Measurements from ENCODE around the gene FAM32A.

FAM32A gene

DNA sequence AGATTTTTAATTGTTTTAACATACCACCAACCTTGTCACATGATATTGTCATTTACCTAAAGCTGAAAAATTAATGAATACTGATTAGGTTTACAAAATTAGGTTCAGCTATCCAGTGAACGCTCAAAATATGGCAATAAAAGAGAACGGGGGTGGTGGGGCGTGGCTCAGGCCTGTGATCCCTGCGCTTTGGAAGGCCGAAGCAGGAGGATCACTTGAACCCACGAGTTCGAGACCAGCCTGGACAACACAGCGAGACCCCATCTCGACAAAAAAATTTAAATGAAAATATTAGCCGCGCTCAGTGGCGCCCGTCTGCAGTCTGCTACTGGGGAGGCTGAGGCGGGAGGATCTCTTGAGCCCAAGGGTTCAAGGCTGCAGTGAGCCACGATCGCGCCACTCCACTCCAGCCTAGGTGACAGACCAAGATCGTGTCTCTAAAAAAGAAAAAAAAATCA, 516 bp upstream of the FAM32A start:
- no peak for DNase-seq (ENCODE audit: insufficient read length, low spot score)
- no peak for TF ChIP-seq POU2F2 (IDR thresholded peaks at IDR 0.05; ENCODE audit: low read depth, low read length)
- TF ChIP-seq SPI1 (IDR thresholded peaks at IDR 0.05; ENCODE audit: low read depth, low read length), result no peak
- TF ChIP-seq TAF1 (IDR thresholded peaks at IDR 0.05; ENCODE audit: low read depth, low read length), result no peak
- no peak for TF ChIP-seq POLR2AphosphoS5 (IDR thresholded peaks at IDR 0.05; ENCODE audit: low read depth, low read length)
- no peak for TF ChIP-seq POLR2A (IDR thresholded peaks at IDR 0.05; ENCODE audit: low read depth, low read length)
- no peak for TF ChIP-seq PAX5 (IDR thresholded peaks at IDR 0.05; ENCODE audit: insufficient read depth, low read length, severe bottlenecking)

DNA sequence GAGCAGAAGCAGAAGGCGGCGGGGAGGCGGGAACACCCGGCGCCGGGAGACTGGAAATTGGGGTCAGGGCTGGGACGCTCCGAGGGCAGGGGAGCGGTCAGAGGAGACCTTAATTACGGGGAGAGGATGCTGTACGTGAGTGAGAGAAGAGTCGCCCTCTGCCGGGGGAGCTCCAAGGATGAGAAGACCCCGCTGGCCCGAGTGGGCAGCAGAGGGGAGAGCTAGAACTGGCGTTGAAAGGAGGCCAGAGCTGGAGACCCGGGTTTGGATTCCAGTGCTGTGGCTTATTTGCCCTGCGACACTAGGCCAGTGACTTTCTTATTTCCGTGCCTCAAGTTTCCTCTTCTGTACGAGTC, 536 bp downstream of the FAM32A start:
- TF ChIP-seq POU2F2 (IDR thresholded peaks at IDR 0.05; ENCODE audit: low read depth, low read length) (no peak), POLR2AphosphoS5 (IDR thresholded peaks at IDR 0.05; ENCODE audit: low read depth, low read length) (no peak), POLR2A (IDR thresholded peaks at IDR 0.05; ENCODE audit: low read depth, low read length) (no peak), PAX5 (IDR thresholded peaks at IDR 0.05; ENCODE audit: insufficient read depth, low read length, severe bottlenecking) (no peak), TAF1 (IDR thresholded peaks at IDR 0.05; ENCODE audit: low read depth, low read length) (no peak), SPI1 (IDR thresholded peaks at IDR 0.05; ENCODE audit: low read depth, low read length) (no peak)
- DNase-seq (ENCODE audit: insufficient read length, low spot score) (no peak), FAIRE-seq (peak; percentile 50)

More for the DNA sequence above, 516 bp upstream of the FAM32A start:
- no peak for FAIRE-seq

DNA sequence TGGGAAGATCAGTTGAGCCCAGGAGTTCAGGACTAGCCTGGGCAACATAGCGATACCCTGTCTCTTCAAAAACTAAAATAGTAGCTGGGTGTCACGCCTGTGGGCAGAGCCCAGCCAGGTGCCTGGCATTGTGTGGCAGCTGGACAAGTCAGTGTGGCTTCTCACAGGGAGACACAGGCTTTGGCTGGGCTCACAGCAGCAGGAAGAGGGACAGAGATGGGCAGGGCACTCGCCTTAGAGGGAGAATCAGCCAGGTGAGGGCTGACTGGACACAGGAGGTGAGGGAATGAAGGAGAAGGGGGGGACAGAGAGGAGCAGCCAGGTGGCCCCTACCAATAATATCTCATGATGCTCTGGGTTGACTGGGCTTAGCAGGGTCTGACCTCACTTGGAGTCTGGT, 3.3 kb downstream of the FAM32A start:
- no peak for DNase-seq (ENCODE audit: insufficient read length, low spot score)
- no peak for FAIRE-seq
- TF ChIP-seq POLR2A (IDR thresholded peaks at IDR 0.05; ENCODE audit: low read depth, low read length), result no peak
- TF ChIP-seq POU2F2 (IDR thresholded peaks at IDR 0.05; ENCODE audit: low read depth, low read length), result no peak
- no peak for TF ChIP-seq TAF1 (IDR thresholded peaks at IDR 0.05; ENCODE audit: low read depth, low read length)
- TF ChIP-seq PAX5 (IDR thresholded peaks at IDR 0.05; ENCODE audit: insufficient read depth, low read length, severe bottlenecking), result no peak
- TF ChIP-seq SPI1 (IDR thresholded peaks at IDR 0.05; ENCODE audit: low read depth, low read length), result no peak
- TF ChIP-seq POLR2AphosphoS5 (IDR thresholded peaks at IDR 0.05; ENCODE audit: low read depth, low read length), result no peak

DNA sequence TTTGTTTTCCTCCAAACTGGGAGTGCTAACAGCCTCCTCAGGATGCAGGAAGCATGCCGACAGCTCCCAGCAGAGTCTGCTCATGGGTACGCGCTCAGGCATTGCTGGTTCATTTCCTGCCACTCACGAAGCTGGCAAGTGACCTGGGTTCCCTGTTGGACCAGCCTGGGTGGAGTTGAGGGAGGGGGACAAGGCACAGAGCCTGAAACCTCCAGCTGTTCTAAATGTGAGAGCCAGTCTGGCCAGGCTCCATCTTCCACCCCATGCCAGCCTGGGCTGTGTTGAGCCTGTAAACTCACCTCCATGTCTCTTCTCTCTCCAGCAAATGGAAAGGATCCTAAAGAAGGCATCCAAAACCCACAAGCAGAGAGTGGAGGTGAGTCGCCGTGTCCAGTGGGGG, 5.0 kb downstream of the FAM32A start:
- no peak for TF ChIP-seq SPI1 (IDR thresholded peaks at IDR 0.05; ENCODE audit: low read depth, low read length)
- no peak for TF ChIP-seq POU2F2 (IDR thresholded peaks at IDR 0.05; ENCODE audit: low read depth, low read length)
- TF ChIP-seq POLR2AphosphoS5 (IDR thresholded peaks at IDR 0.05; ENCODE audit: low read depth, low read length), result no peak
- TF ChIP-seq PAX5 (IDR thresholded peaks at IDR 0.05; ENCODE audit: insufficient read depth, low read length, severe bottlenecking), result no peak
- TF ChIP-seq POLR2A (IDR thresholded peaks at IDR 0.05; ENCODE audit: low read depth, low read length), result no peak
- TF ChIP-seq TAF1 (IDR thresholded peaks at IDR 0.05; ENCODE audit: low read depth, low read length), result no peak

DNA sequence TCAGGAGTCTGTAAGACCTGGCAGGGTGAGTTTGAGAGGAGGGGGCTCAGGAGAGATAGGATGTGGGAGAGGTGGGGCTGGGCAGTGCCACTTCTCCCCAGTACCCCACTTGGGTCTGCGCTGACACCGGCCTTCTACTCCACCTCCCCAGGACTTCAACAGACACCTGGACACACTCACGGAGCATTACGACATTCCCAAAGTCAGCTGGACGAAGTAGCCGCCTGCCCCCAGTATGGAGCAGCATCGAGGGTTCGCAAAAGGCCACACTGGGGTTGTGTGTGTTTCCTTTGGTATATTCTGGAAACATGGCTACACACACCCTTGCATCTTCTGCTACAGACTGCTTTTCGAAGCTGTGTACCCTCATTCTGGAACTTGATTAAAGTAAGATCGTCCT, 5.5 kb downstream of the FAM32A start:
- FAIRE-seq (no peak), DNase-seq (ENCODE audit: insufficient read length, low spot score) (no peak)
- TF ChIP-seq PAX5 (IDR thresholded peaks at IDR 0.05; ENCODE audit: insufficient read depth, low read length, severe bottlenecking), result no peak
- TF ChIP-seq POU2F2 (IDR thresholded peaks at IDR 0.05; ENCODE audit: low read depth, low read length), result no peak
- TF ChIP-seq POLR2AphosphoS5 (IDR thresholded peaks at IDR 0.05; ENCODE audit: low read depth, low read length), result no peak
- TF ChIP-seq POLR2A (IDR thresholded peaks at IDR 0.05; ENCODE audit: low read depth, low read length), result no peak
- no peak for TF ChIP-seq SPI1 (IDR thresholded peaks at IDR 0.05; ENCODE audit: low read depth, low read length)
- no peak for TF ChIP-seq TAF1 (IDR thresholded peaks at IDR 0.05; ENCODE audit: low read depth, low read length)

More for the DNA sequence above, 5.0 kb downstream of the FAM32A start:
- DNase-seq (ENCODE audit: insufficient read length, low spot score) (no peak), FAIRE-seq (no peak)

DNA sequence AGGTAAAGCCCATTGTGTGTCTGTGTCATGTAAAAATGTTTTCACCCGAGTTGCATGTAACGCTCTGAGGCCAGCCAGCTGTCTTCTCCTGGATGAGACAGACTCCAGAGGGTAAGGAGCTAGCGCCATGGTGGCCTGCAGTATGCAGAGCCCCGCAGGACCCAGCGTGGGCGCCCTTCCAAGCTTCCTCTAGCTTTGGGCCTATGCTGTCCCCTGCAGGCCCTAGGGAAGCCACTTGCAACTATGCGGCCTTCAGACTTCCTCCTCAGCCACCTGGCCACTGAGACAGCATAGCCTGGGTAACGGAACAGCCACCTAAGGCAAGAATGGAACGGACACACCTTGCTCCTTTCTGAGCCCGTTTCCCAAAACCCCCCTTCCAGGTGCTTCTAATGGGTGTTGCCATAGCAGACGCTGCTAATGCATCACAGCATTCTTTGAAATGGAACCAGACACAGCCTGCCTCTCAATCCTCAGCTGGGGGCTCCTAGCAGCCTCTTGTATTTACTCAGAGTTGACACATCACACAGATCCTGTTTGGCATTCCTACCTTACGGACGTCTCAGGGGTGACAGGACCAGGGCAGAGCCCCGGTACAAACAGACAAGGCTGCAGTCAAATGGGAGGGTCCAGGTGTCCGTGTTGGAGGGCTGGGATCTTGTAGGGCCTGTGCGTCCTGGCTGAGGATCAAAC, 6.2 kb downstream of the FAM32A start:
- no peak for DNase-seq (ENCODE audit: insufficient read length, low spot score)

DNA sequence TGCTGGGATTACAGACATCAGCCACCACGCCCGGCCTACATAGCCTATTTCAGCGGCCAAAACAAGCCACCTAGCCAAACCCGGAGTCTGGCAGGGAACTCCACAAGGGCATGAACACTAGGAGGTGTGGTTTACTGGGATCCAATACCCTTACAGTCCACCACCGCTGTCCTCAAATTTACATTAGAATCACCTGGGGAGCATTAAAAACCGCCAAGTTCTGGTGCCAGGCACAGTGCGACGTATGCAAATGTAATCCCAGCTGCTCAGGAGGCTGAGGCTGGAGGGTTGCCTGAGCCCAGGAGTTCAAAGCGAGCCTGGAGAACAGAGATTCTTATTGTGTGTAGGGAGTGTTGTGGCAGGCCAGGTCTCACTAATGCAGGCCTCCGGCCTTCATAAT, 8.3 kb downstream of the FAM32A start:
- TF ChIP-seq POU2F2 (IDR thresholded peaks at IDR 0.05; ENCODE audit: low read depth, low read length), result no peak
- TF ChIP-seq SPI1 (IDR thresholded peaks at IDR 0.05; ENCODE audit: low read depth, low read length), result no peak
- no peak for TF ChIP-seq POLR2AphosphoS5 (IDR thresholded peaks at IDR 0.05; ENCODE audit: low read depth, low read length)
- TF ChIP-seq PAX5 (IDR thresholded peaks at IDR 0.05; ENCODE audit: insufficient read depth, low read length, severe bottlenecking), result no peak
- DNase-seq (ENCODE audit: insufficient read length, low spot score) (no peak), FAIRE-seq (no peak)

More for the DNA sequence above, 6.2 kb downstream of the FAM32A start:
- no peak for FAIRE-seq
- TF ChIP-seq PAX5 (IDR thresholded peaks at IDR 0.05; ENCODE audit: insufficient read depth, low read length, severe bottlenecking), result no peak
- TF ChIP-seq TAF1 (IDR thresholded peaks at IDR 0.05; ENCODE audit: low read depth, low read length), result no peak
- no peak for TF ChIP-seq POLR2AphosphoS5 (IDR thresholded peaks at IDR 0.05; ENCODE audit: low read depth, low read length)
- TF ChIP-seq SPI1 (IDR thresholded peaks at IDR 0.05; ENCODE audit: low read depth, low read length), result no peak
- no peak for TF ChIP-seq POU2F2 (IDR thresholded peaks at IDR 0.05; ENCODE audit: low read depth, low read length)
- no peak for TF ChIP-seq POLR2A (IDR thresholded peaks at IDR 0.05; ENCODE audit: low read depth, low read length)

DNA sequence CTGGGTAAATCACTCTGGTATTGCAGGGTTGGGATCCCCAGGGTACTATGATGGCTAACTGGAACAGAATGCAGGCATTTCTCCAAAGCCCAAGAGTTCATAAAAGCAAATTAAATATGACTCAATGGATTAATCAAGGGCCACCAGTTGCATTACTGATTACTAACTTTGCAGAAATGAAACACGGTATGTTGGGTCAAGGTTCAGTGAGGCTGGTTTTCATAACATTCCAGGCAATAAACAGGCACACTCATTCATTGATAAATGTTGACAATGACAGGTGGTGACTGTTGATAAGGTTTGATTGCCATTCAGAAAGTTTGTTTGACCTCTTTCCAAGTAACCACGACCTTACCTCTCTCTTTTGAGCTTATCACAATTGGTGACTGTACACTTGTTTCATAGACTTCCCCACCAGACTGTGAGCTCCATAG, 12.0 kb downstream of the FAM32A start:
- DNase-seq (ENCODE audit: insufficient read length, low spot score), result no peak
- FAIRE-seq, result no peak
- TF ChIP-seq POLR2A (IDR thresholded peaks at IDR 0.05; ENCODE audit: low read depth, low read length) (no peak), POU2F2 (IDR thresholded peaks at IDR 0.05; ENCODE audit: low read depth, low read length) (no peak), TAF1 (IDR thresholded peaks at IDR 0.05; ENCODE audit: low read depth, low read length) (no peak), SPI1 (IDR thresholded peaks at IDR 0.05; ENCODE audit: low read depth, low read length) (no peak), PAX5 (IDR thresholded peaks at IDR 0.05; ENCODE audit: insufficient read depth, low read length, severe bottlenecking) (no peak), POLR2AphosphoS5 (IDR thresholded peaks at IDR 0.05; ENCODE audit: low read depth, low read length) (no peak)

DNA sequence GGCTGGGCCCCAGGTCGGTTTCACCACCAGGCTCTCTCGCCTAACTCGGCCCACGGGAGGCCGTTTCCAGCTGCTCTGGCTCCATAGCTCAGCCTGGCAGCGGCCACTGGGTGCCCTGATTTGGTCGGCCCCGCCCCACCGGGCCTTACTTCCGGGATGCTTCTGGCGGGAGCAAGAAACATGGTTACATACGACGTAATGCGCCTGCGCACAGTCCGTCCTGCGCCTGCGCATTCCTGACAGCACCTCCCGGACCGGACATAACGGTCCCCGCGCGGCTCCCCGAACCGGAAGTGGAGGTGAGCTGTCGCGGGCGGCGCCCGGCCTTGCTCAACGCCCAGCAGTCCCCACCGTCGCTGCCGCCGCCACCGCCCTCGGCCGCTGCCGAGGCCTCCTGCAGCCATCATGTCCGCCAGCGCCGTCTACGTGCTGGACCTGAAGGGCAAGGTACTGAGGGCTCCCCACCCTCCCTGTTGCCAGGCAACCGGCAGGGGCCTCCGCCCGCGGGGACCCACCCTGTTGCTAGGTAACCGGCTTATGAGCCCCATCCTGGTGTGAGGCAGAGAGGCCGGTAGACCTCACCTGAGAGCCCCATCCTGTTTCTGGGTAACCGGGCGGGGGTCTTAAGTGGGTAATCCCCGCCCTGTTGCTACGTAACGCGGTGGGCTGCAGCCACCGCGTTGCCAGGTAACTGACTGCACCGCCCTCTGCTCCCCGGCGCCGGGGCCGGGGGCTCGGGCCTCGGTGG, 12.6 kb downstream of the FAM32A start, which contains the start of gene AP1M1:
AP1M1 (plus strand) TSS at position 290 of the 748 bp plus-strand sequence; CDS start at position 406, 116 bp downstream.
- peak; percentile 96 for FAIRE-seq

More for the DNA sequence above, 12.6 kb downstream of the FAM32A start, which contains the start of gene AP1M1:
- peak; percentile 99 for DNase-seq (ENCODE audit: insufficient read length, low spot score)
- TF ChIP-seq SPI1 (IDR thresholded peaks at IDR 0.05; ENCODE audit: low read depth, low read length) (peak; percentile 47), PAX5 (IDR thresholded peaks at IDR 0.05; ENCODE audit: insufficient read depth, low read length, severe bottlenecking) (no peak), POLR2A (IDR thresholded peaks at IDR 0.05; ENCODE audit: low read depth, low read length) (peak; percentile 87), TAF1 (IDR thresholded peaks at IDR 0.05; ENCODE audit: low read depth, low read length) (no peak; the same call in 1 of the 2 replicates), POU2F2 (IDR thresholded peaks at IDR 0.05; ENCODE audit: low read depth, low read length) (peak; percentile 59; the same call in 1 of the 2 replicates), POLR2AphosphoS5 (IDR thresholded peaks at IDR 0.05; ENCODE audit: low read depth, low read length) (peak; percentile 84)
